Hepatocyte (in vitro differentiated cells): ENCODE data around the gene COMT. TPM values are rescaled to one million over a fixed set of nuclear protein-coding genes. Genes with fewer than 3 reads are reported as not detected.

Experiments used
- DNase-seq: peaks from one replicate; pipeline ENCODE4 v3.0.0-alpha.2; 2016; ENCODE audit warnings: low spot score
- H2AFZ ChIP-seq: fragments of 200-600 bp; sonication (generic); 2 replicates; pipeline ENCODE4 v1.6.0; 2016; ENCODE audit warnings: antibody characterized with exemption, mild to moderate bottlenecking
- H3K27ac ChIP-seq: fragments of 200-600 bp; sonication (generic); 2 replicates; pipeline ENCODE4 v1.5.1; 2016; ENCODE audit warnings: mild to moderate bottlenecking
- H3K27me3 ChIP-seq: fragments of 200-600 bp; sonication (generic); 2 replicates; pipeline ENCODE4 v1.6.1; 2016
- H3K36me3 ChIP-seq: fragments of 200-600 bp; sonication (generic); replicated peaks from 2 replicates; pipeline ENCODE4 v1.5.1; 2016; ENCODE audit warnings: low read depth; ENCODE audit not compliant: insufficient read depth
- H3K4me1 ChIP-seq: fragments of 200-600 bp; sonication (generic); 2 replicates; pipeline ENCODE4 v1.5.1; 2016; ENCODE audit warnings: mild to moderate bottlenecking, moderate library complexity; ENCODE audit not compliant: insufficient read depth
- H3K4me2 ChIP-seq: fragments of 200-600 bp; sonication (generic); 2 replicates; pipeline ENCODE4 v1.6.0; 2016
- H3K4me3 ChIP-seq: fragments of 200-600 bp; sonication (generic); 2 replicates; pipeline ENCODE4 v1.5.1; 2016; ENCODE audit warnings: mild to moderate bottlenecking
- H3K79me2 ChIP-seq: fragments of 200-600 bp; sonication (generic); 2 replicates; pipeline ENCODE4 v1.6.0; 2017; ENCODE audit warnings: mild to moderate bottlenecking
- H3K9me2 ChIP-seq: fragments of 200-600 bp; sonication (generic); replicated peaks from 2 replicates; pipeline ENCODE4 v1.6.0; 2017; ENCODE audit warnings: mild to moderate bottlenecking; ENCODE audit not compliant: insufficient read depth
- H3K9me3 ChIP-seq: fragments of 200-600 bp; sonication (generic); 2 replicates; pipeline ENCODE4 v1.5.1; 2016; ENCODE audit warnings: low read depth, mild to moderate bottlenecking
- H4K20me1 ChIP-seq: fragments of 200-600 bp; sonication (generic); 2 replicates; pipeline ENCODE4 v1.6.0; 2016; ENCODE audit warnings: mild to moderate bottlenecking; ENCODE audit not compliant: insufficient read depth, poor library complexity, severe bottlenecking
- EZH2 ChIP-seq: fragments of 200-600 bp; sonication (generic); IDR thresholded peaks from 2 replicates; pipeline ENCODE4 v1.6.1; 2016; ENCODE audit warnings: antibody characterized with exemption, mild to moderate bottlenecking, borderline replicate concordance
- EZH2phosphoT487 ChIP-seq: fragments of 200-600 bp; sonication (generic); IDR thresholded peaks from one replicate; pipeline ENCODE4 v1.6.1; 2018; ENCODE audit warnings: antibody characterized with exemption, mild to moderate bottlenecking, low read depth, moderate library complexity; ENCODE audit not compliant: unreplicated experiment, severe bottlenecking
- WGBS: methylation state at CpG from one replicate; pipeline ENCODE4 v1.1.6; 2016; ENCODE audit warnings: low lambda C conversion rate; ENCODE audit errors: missing lambda C conversion rate; 5-methylcytosine and 5-hydroxymethylcytosine counted together
- polyA plus RNA-seq: library from polyadenylated mRNA; unstranded; fragments of >200 nt; fragmentation: Nextera tagmentation; extraction: Ambion mirVana; gene quantifications from 2 replicates; pipeline ENCODE4 v1.2.1, GENCODE V29; 2016
- total RNA-seq: library from RNA; depleted of rRNA; stranded (reverse); fragments of >200 nt; gene quantifications from 2 replicates; pipeline ENCODE4 v1.2.3, GENCODE V29; 2014
- TF ChIP-seq, protein P1 (sequence below): fragments of 200-600 bp; sonication (generic); IDR thresholded peaks from 2 replicates; pipeline ENCODE4 v1.5.1; 2016; ENCODE audit warnings: antibody characterized with exemption, mild to moderate bottlenecking; ENCODE audit not compliant: poor library complexity

COMT gene
- total and polyA plus RNA-seq, 2 experiments from 2014 or later = 74.5 to 153 TPM

GRCh38 chr22:19967850-19968449, 26.4 kb downstream of the COMT start:
- DNase-seq = no peak
- no peaks in the 10 kb centered on the region for H3K36me3 ChIP-seq
- no peak overlapping the region for H2AFZ ChIP-seq
- H3K4me3 ChIP-seq = no peak overlapping the region
- WGBS = 93% methylated on average over 7 of the region's 7 CpGs
- peaks cover 12% of the 10 kb centered on the region for H3K4me1 ChIP-seq
- no peaks in the 10 kb centered on the region for H3K9me3 ChIP-seq
- TF ChIP-seq EZH2 (no peak), EZH2phosphoT487 (no peak)
- TF ChIP-seq, protein P1, sequence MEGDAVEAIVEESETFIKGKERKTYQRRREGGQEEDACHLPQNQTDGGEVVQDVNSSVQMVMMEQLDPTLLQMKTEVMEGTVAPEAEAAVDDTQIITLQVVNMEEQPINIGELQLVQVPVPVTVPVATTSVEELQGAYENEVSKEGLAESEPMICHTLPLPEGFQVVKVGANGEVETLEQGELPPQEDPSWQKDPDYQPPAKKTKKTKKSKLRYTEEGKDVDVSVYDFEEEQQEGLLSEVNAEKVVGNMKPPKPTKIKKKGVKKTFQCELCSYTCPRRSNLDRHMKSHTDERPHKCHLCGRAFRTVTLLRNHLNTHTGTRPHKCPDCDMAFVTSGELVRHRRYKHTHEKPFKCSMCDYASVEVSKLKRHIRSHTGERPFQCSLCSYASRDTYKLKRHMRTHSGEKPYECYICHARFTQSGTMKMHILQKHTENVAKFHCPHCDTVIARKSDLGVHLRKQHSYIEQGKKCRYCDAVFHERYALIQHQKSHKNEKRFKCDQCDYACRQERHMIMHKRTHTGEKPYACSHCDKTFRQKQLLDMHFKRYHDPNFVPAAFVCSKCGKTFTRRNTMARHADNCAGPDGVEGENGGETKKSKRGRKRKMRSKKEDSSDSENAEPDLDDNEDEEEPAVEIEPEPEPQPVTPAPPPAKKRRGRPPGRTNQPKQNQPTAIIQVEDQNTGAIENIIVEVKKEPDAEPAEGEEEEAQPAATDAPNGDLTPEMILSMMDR = no peak
- H3K27ac ChIP-seq = no peak overlapping the region
- H3K79me2 ChIP-seq = peaks cover 15% of the 10 kb centered on the region
- H4K20me1 ChIP-seq = no peaks in the 10 kb centered on the region
- H3K4me2 ChIP-seq = no peak overlapping the region
- no peaks in the 10 kb centered on the region for H3K9me2 ChIP-seq
- H3K27me3 ChIP-seq = no peaks in the 10 kb centered on the region

DNA sequence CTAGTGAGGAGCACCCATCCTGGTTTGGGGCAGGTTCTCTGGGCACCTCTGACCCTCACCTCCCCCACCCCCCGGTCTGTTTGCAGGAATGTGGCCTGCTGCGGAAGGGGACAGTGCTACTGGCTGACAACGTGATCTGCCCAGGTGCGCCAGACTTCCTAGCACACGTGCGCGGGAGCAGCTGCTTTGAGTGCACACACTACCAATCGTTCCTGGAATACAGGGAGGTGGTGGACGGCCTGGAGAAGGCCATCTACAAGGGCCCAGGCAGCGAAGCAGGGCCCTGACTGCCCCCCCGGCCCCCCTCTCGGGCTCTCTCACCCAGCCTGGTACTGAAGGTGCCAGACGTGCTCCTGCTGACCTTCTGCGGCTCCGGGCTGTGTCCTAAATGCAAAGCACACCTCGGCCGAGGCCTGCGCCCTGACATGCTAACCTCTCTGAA, 26.9 kb downstream of the COMT start:
- DNase-seq = no peak
- no peak overlapping the region for H2AFZ ChIP-seq
- H3K36me3 ChIP-seq = no peaks in the 10 kb centered on the region

DNA sequence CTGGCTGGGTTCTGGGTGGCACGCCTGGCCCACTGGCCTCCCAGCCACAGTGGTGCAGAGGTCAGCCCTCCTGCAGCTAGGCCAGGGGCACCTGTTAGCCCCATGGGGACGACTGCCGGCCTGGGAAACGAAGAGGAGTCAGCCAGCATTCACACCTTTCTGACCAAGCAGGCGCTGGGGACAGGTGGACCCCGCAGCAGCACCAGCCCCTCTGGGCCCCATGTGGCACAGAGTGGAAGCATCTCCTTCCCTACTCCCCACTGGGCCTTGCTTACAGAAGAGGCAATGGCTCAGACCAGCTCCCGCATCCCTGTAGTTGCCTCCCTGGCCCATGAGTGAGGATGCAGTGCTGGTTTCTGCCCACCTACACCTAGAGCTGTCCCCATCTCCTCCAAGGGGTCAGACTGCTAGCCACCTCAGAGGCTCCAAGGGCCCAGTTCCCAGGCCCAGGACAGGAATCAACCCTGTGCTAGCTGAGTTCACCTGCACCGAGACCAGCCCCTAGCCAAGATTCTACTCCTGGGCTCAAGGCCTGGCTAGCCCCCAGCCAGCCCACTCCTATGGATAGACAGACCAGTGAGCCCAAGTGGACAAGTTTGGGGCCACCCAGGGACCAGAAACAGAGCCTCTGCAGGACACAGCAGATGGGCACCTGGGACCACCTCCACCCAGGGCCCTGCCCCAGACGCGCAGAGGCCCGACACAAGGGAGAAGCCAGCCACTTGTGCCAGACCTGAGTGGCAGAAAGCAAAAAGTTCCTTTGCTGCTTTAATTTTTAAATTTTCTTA, 27.8 kb downstream of the COMT start:
- peaks cover 3% of the 10 kb centered on the region for H3K4me1 ChIP-seq
- no peaks in the 10 kb centered on the region for H4K20me1 ChIP-seq
- H3K4me3 ChIP-seq = no peak overlapping the region
- H2AFZ ChIP-seq = no peak overlapping the region
- no peak overlapping the region for H3K4me2 ChIP-seq
- DNase-seq = no peak
- H3K79me2 ChIP-seq = peaks cover 6% of the 10 kb centered on the region
- no peak overlapping the region for H3K27ac ChIP-seq
- 96% methylated on average over 11 of the region's 11 CpGs for WGBS
- H3K27me3 ChIP-seq = no peaks in the 10 kb centered on the region
- H3K9me2 ChIP-seq = no peaks in the 10 kb centered on the region
- no peak for TF ChIP-seq EZH2phosphoT487
- no peaks in the 10 kb centered on the region for H3K36me3 ChIP-seq
- H3K9me3 ChIP-seq = no peaks in the 10 kb centered on the region

More for the DNA sequence above, 26.9 kb downstream of the COMT start:
- H3K4me1 ChIP-seq = peaks cover 10% of the 10 kb centered on the region
- H3K4me2 ChIP-seq = no peak overlapping the region
- no peaks in the 10 kb centered on the region for H3K9me3 ChIP-seq
- TF ChIP-seq EZH2phosphoT487 (no peak), EZH2 (no peak)
- TF ChIP-seq, protein P1 = no peak
- peaks cover 15% of the 10 kb centered on the region for H3K79me2 ChIP-seq
- 89% methylated on average over 18 of the region's 18 CpGs for WGBS
- no peak overlapping the region for H3K27ac ChIP-seq
- no peak overlapping the region for H3K4me3 ChIP-seq
- no peaks in the 10 kb centered on the region for H3K9me2 ChIP-seq
- H4K20me1 ChIP-seq = no peaks in the 10 kb centered on the region
- H3K27me3 ChIP-seq = no peaks in the 10 kb centered on the region

DNA sequence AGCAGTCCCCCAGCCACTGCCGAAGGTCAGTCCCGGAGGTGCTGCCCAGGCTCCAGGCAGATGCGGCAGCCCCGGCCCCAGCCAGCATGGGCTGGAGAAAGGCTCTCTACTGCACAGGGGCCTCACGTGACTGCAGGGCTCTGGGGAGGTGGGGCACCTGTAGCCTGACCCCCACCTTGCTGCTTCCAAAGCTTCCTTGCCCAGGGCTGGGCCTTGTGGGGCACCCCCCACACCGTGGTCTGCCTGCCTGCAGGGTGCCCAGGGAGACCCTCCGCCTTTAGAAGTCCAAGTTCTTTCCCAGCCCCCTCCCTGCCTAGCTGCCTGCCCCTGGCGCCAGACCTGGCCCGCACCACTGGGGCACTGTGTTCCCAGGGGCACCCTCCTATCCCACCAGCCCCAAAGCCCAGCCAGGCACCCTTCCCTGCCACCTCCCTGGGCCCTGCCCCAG, 28.5 kb downstream of the COMT start:
- DNase-seq = no peak
- Histone ChIP-seq H3K4me2 (no peak overlapping the region), H3K36me3 (no peaks in the 10 kb centered on the region), H3K27me3 (no peaks in the 10 kb centered on the region), H3K9me3 (no peaks in the 10 kb centered on the region), H3K9me2 (no peaks in the 10 kb centered on the region), H3K79me2 (no peaks in the 10 kb centered on the region), H3K4me3 (no peak overlapping the region), H3K4me1 (no peaks in the 10 kb centered on the region), H4K20me1 (no peaks in the 10 kb centered on the region), H3K27ac (no peak overlapping the region), H2AFZ (no peak overlapping the region)
- WGBS = 85% methylated on average over 9 of the region's 9 CpGs
- TF ChIP-seq EZH2 (no peak), EZH2phosphoT487 (no peak)
- TF ChIP-seq, protein P1 = no peak
